ENCODE measurements around the gene CEP120.
A peak's percentile ranks its signal among the peaks of the same experiment; 100 is the strongest.
"Not testable (repeated sequence)": the region's sequence is repeated elsewhere in the genome, so short reads cannot be mapped to it uniquely, and the experiment has no call there.

The CEP120 gene

DNA sequence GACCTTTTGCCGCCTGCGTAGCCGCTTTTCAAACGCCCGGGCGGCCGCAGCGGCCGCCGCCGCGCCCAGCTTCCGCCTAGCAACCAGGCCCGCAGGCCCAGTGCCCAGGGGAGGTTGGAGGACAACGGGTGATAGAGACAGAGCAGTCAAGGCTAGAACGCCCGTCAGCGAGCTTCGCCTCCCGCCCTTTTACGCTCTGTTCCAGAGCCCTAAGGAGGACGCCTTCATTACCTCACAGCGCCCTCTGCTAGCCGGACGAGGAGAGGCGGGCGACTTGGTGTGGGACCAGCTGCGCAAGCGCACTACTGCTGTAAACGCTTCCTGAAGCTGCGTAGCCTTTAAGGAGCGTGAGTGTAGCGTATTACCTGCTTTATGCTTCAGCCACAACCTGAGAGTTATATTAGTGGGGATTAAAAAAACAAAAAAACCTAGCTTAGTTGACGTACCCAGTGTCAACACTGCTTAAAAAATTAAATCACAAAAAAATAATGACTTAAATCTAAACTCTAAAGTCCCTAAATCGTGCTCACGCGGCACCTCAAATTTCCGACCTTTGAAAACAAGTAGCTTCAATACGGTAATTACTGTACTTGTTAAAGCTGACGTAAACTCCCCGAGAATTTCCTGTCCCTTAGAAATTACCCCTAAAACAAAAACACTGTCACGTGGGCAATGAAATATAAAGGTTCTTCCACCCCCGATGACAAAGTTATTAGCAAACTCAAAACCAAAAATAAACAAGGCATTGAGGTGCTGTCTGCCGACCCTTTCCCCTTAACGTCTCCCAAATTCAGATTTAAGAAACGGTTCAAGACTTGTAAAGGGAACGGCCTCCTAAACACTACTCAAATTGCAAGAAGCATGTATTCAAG, at the start of gene CEP120:
CEP120 (minus strand) TSS at position 126 of the 872 bp plus-strand sequence. CDS start 405 bp downstream, outside the sequence.
- DNase-seq (ENCODE audit: low read depth in 2 of 3, low spot score in 2 of 3), result peak; percentile 71 to 89 (median 82)

DNA sequence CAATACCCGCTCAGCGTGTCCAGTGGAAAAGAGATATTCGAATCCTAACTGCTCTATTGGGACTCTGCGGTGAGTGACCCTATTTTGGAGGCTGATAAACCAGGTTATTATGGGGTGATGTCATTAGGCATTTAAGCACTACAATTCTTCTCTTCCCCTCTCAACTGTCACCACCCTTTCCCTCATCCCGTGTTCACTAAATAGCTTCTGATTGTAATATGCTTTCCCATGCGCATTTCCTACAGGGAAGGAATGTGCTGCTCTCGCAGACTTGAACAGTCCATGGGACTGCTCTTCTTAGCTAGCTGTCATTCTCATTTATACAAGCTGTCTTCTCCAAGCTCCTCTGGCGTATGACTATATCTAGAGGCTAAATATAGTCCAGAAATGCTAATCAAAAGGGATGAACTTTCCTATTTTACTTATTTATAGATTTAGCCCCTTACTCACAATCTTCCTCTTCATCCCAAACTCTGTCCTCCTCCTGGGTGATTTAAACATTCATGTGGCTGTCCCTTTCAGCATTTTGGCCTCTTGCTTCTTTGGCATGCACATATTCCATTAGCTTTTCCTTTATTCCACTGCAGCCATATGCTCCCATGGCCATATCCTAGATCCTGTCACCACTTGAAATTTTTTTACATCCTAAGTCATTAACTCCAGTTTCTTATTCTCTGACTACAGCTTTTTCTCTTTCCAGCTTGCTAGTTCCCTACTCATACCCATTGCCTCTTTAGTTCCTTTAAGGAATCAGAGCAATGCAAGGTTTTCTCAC, 49.1 kb upstream of the CEP120 start:
- DNase-seq (ENCODE audit: low read depth in 2 of 3, low spot score in 2 of 3), result no peak

DNA sequence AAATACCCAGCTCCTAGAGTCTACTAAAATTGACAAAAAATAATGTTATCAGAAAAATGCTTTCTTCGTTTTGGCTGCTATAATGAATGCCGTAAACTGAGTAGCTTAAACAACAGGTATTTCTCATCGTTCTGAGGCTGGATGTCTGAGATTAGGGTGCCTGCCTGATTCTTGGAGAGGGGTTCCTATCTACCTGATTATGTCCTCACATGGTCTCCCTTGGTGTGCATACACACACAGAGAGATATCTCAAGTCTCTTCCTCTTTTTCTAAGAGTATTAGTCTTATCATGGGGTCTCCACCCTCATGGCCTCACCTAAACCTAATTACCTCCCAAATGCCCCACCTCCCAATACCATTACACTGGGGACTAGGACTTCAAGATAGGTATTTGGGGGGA, 48.2 kb upstream of the CEP120 start:
- no peak for DNase-seq (ENCODE audit: low read depth in 2 of 3, low spot score in 2 of 3)

DNA sequence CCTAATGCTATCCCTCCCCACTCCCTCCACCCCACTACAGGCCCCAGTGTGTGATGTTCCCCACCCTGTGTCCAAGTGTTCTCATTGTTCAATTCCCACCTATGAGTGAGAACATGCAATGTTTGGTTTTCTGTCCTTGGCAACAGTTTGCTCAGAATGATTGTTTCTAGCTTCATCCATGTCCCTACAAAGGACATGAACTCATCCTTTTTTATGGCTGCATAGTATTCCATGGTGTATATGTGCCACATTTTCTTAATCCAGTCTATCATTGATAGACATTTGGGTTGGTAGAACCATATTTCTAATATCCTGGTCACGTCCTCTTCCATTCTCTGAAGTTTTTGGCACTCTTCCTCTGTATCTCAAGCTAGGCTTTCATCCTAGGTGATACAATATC, 43.6 kb upstream of the CEP120 start:
- not testable (repeated sequence) for DNase-seq (ENCODE audit: low read depth in 2 of 3, low spot score in 2 of 3)

DNA sequence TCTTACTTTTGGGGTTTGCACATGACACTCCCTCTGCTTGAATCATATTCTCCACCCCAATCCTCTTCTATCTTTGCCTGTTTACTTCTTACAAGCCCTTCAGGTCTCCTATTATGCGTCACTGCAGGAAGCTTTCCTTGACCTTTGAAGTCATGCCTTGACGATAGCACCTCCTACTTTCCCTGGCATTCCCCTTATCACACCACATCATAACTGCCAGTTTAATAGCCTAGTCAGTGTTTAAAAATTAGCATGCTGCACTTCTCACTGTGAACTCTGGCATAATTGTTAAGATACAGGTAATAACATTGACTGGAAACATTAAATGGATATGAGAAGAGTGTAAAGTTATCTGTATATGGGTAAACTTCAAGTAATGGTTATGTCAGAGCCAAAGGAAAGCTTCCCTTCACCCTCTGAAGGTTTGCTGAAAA, 37.1 kb upstream of the CEP120 start:
- DNase-seq (ENCODE audit: low read depth in 2 of 3, low spot score in 2 of 3), result no peak

DNA sequence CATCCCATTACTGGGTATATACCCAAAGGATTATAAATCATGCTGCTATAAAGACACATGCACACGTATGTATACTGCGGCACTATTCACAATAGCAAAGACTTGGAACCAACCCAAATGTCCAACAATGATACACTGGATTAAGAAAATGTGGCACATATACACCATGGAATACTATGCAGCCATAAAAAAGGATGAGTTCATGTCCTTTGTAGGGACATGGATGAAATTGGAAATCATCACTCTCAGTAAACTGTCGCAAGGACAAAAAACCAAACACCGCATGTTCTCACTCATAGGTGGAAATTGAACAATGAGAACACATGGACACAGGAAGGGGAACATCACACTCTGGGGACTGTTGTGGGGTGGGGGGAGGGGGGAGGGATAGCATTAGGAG, 35.8 kb upstream of the CEP120 start:
- not testable (repeated sequence) for DNase-seq (ENCODE audit: low read depth in 2 of 3, low spot score in 2 of 3)

DNA sequence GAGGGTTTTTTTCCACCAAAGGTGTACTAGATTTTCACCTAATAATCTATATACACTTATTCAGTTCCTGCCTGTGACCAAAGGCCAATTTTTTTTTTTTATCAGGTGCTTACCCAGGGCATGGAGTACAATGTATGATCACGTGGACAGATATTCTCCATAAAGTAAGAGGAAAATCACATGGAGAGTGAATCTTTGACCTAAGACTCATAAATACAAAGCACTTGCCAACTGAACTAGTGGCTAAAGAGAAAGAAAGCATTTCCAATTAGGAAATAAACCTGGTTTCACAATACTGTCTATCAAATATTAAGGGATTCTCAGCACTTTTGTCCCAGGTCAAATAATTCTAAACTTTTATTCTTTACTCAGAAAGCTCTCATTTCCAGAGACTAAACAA, 33.0 kb upstream of the CEP120 start:
- no peak for DNase-seq (ENCODE audit: low read depth in 2 of 3, low spot score in 2 of 3)

DNA sequence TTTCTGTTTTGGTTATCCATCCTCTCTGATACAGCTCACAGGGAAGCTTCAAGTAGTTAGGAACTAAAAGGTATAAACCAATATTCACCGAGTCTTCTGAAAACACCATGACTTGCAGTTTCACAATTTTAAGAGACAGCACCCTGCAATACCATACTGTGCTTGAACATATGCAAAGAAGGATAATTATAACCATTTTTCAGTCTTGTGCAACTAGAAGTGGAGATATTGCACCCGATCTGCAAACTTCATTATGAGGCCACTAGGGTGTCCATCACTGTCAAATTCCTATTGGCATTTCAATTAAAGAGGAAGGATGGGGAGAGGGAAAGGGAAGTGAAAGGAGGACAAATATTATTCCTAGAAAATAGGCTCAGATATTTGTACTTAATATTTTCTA, 32.4 kb upstream of the CEP120 start:
- DNase-seq (ENCODE audit: low read depth in 2 of 3, low spot score in 2 of 3), result no peak

DNA sequence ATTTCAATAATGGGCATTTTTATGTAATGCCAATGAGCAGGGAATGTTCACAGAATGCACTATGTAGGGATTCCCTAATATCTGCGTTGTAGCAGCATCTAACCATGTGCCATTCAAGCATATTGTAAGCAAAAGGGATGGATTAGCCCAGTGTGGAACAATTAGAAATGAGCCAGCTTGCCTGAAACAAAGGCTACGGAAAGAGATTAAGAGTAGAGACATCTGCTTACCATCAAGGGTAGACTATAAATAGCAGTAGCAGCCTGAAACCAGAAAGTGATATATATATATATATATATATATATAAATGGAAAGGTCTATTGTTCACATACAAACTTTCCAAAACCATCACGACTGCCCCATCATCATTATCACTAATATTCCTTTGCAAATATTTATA, 31.9 kb upstream of the CEP120 start:
- DNase-seq (ENCODE audit: low read depth in 2 of 3, low spot score in 2 of 3), result no peak

DNA sequence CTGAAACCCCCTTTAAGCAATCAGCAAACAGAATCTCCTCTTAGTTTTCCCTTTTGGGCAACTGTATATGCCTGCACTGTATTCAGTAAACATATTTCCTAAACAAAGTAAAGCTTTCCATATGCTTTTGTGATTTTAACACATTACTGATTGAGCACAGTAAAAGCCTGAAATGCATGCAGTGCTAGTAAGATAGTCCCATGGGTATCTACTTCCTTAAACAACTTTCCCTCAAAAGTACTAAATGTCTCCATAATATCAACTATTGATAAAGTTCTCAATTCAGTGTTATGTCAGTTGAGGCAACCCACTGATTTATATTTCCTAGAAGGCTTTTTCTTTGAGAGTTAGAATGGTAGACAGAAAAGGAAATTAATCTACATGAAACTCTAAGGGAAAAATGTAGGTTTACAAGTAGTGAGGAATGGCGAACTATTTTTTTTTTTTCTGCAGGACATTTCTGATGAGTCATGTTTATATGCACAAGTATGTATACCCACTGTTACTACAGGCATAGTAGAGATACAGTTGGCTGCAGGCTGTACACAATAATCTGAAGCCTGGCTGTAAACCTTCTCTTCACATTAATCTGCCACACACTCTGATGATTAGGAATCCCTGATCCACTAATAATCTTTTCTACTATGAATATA, 31.2 kb upstream of the CEP120 start:
- DNase-seq (ENCODE audit: low read depth in 2 of 3, low spot score in 2 of 3), result no peak

DNA sequence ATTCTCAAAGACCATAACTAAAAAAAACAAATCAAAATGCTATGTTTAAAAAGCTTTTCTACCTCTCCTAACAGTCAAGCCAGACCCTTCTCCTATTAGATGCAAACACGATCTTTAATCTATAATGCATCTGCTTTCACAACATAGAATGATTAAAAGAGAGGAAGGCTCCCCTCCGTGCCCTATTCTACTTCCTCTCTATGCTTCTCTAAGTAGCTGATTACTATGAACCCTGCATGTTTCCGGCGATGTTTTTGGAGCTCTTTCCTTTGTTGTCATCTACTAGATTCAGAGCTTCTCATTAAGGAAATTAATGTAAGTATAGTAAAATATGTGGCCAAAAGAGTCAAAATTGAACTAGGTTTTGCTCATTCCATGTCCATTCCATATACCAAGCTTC, 29.2 kb upstream of the CEP120 start:
- DNase-seq (ENCODE audit: low read depth in 2 of 3, low spot score in 2 of 3), result no peak

DNA sequence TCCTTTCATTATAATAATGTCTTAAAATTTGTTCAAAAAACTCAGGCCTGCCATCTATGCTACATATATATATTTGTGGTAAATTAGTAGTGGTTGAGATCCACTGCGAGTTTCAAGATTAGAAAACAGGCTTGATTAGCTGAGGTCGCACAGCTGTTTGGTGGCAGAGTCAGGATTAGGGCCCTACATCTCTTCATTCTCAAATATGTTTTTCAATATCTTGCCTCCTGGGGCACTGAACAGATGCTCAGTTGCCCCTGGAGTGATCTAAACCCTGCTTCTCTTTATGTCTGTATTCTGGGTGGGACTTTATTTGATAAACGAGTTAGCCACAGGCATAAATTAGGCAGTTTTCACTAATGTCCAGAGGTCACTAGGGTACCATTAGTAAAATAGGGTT, 27.8 kb upstream of the CEP120 start:
- DNase-seq (ENCODE audit: low read depth in 2 of 3, low spot score in 2 of 3), result no peak

DNA sequence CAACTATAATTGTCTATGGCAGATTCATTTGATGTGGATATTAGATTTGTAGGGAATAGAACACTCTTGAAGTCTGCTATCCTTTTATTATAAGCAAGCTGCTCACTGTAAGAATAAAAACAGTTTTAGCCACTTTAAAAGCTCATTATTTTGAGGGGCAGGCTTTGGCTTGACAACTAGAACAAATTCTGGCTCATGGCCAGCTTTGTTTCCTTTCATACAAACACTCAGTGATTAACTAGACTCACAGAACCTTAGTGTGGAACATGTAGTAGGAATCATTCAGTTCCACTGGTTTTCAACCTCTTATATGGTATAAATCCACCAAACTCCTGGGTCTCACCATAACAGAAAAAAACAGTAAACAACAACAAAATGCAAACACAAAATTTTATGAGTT, 27.4 kb upstream of the CEP120 start:
- DNase-seq (ENCODE audit: low read depth in 2 of 3, low spot score in 2 of 3), result no peak

DNA sequence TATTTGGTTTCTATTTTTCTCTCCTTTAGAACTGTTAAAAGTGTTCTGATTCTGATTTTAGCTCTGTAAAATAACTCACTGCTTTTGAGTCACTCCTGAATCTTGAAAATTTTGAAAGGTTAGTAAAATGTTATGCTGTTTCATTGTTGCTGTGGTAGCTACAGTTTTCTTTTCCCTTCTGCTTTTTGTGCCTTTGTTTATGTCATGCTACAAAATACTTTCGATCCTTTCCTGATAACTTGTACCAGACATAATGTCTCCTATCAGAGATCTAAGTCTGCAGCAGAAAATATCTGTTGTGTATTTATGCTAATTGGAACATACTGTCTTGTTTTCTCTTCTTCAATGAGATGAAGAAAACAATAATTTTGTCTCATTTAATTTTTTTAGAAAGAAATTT, 26.9 kb upstream of the CEP120 start:
- DNase-seq (ENCODE audit: low read depth in 2 of 3, low spot score in 2 of 3), result no peak

DNA sequence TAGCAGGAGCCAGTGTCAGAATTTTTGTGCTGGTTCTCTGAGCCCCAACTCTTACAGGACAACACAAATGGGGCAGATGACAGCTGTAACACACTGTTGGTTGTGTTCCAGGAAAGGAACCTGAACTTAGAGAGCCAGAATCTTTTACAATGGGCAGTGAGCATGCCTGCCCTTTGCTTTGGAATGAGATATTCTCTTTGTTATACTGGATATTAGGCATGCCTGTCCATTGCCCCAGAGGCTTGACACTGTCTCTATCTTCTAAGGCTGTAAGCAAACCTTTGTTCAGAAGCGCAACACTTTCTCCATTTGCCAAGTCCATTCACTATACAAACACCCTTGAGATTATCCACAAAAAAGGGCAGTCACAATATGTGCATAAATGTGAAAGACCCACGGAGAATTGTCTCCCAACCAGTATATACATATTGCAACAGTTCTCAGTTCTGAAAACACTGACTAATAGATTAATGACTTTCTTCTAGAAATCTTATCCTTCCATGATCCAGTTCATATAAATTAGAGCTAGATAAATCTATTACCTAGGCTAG, 26.3 kb upstream of the CEP120 start:
- DNase-seq (ENCODE audit: low read depth in 2 of 3, low spot score in 2 of 3), result no peak

DNA sequence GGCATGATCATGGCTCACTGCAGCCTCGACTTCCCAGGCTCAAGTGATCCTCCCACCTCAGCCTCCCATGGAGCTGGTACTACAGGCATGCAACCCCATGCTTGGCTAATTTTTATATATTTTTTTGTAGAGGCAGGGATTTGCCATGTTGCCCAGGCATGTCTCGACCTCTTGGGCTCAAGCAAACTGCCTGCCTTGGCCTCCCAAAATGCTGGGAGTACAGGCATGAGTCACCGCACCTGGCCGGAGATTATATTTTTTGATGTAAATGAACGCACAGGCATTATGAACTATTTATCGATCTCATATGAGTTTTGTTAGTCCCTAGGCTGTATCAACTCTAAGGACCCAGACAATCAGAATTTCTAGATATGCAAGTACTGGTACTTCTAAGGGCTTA, 25.5 kb upstream of the CEP120 start:
- no peak for DNase-seq (ENCODE audit: low read depth in 2 of 3, low spot score in 2 of 3)

DNA sequence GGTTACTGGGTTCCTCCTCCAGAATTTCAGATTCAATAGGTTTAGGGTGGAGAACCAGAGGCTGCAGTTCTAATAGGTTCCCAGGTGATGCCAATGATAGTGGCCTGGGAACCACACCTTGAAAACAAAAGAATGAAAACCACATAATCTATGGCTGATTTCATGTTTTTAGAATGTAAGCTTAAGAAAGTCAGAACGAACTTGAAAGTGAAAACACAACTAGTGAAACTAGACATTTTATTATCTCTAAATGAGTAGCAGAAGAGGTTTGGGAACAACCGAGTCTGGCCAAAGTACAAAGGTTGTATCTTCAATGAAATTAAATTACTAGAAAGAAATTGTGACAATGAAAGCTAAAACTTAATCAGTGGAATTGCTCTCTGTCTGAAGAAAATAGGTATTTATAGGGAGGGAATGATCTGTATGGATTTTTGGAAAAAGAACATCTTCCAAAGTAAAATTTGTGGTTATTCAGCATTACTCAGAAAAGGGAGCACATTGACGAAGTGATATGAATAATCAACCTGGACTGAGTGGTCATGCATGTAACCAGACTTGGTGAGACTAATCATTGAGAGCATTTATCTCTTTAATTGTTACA, 24.9 kb upstream of the CEP120 start:
- no peak for DNase-seq (ENCODE audit: low read depth in 2 of 3, low spot score in 2 of 3)

DNA sequence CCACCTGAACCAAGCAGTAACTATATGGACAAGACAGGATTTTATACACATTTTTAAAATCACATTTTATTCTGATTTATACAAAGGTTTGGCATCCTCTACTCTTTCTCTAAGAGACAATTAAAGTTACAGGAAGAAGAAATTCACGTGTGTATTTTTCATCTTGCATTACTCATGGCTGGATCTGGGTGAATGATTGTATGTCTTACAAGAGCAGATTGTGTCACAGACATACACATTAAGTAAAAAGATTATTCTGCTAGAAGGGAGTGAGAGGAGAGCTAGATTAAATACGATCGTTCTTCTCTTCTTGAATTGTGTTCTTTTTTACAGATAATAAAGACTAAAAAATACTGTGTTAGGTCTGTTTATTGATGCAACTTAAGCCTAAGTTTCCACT, 20.8 kb upstream of the CEP120 start:
- no peak for DNase-seq (ENCODE audit: low read depth in 2 of 3, low spot score in 2 of 3)

DNA sequence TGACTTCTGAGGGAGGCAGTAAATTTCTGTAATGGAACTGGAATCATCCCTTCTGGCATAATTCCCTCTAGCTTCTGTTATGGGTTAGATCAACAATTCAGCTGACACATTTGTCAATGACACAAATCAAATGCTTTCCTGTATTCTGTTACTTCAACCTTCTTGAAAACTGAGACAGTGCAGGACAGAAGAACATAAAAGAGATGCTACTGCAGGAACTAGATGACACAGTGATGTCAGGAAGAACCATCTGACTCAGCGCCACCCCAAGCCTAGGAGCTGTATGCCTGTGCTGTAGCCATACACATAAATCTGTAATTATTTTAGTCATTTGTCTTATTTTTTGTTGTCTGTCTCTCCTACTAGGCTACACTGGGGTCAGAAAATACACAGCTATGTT, 18.2 kb upstream of the CEP120 start:
- no peak for DNase-seq (ENCODE audit: low read depth in 2 of 3, low spot score in 2 of 3)

DNA sequence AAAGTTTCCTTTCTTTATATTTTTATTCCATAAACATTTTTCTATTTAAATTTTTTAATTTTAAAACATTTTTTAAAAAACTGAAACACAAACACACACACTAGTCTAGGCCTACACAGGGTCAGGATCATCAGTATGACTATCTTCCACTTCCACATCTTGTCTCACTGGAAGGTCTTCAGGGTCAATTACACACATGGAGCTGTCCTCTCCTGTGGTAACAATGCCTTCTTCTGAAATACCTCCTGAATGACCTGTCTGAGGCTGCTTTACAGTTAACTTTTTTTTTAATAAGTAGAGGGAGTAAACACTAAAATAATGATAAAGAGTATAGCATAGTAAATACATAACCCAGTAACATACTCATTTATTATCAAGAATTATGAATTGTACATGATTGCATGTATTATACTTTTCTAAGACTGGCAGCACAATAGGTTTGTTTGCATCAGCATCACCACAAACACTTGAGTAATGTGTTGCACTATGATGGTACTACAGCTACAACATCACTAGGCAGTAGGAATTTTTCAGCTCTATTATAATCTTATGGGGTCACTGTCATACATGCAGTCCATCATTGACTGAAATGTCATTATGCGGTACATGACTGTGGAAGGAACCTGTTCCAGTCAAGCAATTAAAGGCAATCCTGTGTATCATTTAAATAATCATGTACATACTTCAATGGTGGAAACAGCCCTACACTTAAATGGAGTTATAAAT, 17.4 kb upstream of the CEP120 start:
- DNase-seq (ENCODE audit: low read depth in 2 of 3, low spot score in 2 of 3), result no peak
